Astrocyte of the cerebellum (primary cell): ENCODE measurements around the gene RAB42.

Source experiments
- DNase-seq: peaks from one replicate; pipeline ENCODE4 v3.0.0-alpha.2; 2011; ENCODE audit warnings: low read depth
- H3K4me3 ChIP-seq: 2 replicates; pipeline ENCODE4 v1.5.1; 2011; ENCODE audit warnings: mild to moderate bottlenecking, low read depth, low read length, moderate library complexity
- CTCF ChIP-seq: IDR thresholded peaks from 2 replicates; pipeline ENCODE4 v1.5.1; 2012; ENCODE audit warnings: low read length, low read depth, moderate library complexity, mild to moderate bottlenecking; ENCODE audit errors: missing control alignments
- in situ Hi-C: cut with HindIII; loops from 2 replicates; pipeline ENCODE4 v1.10.0; 2017; ENCODE audit warnings: low sequenced_read_pairs

The RAB42 gene

DNA sequence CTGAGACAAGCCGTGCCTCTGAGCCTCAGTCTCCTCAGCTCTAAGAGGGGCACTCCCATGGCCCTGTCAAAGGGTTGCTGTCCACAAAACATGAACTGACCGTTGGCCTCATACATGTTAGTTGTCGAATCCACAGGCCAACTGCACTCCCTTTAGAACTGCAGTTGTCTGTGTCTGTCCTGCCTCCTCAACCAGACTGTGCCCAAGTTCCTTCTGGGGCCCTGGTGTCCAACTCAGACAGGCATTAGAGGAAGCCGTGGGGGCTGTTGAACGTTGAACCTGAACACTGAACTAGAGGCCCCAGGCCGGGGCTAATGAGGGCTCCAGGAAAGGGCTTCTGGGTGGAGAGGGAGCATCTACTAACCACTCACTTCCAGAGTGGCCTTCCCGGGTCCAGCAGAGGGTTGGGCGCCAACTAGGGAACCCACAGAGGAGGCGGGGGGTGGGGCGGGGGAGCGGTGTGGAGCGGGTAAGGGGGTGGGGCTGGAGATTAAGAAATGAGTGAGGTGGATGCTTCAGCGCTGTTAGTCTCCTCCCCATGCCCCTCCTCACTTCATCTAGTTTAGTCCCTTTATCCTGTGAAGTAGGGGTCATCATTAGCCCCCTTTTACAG, at the start of gene RAB42:
RAB42 (plus strand) TSS at position 558 of the 613 bp plus-strand sequence. CDS start 247 bp downstream, outside the sequence.
- in situ Hi-C loops: no loop called here
- TF ChIP-seq CTCF: no peak
- peak within 1 kb of the TSS; percentile 44 for H3K4me3 ChIP-seq
- DNase-seq: no peak

DNA sequence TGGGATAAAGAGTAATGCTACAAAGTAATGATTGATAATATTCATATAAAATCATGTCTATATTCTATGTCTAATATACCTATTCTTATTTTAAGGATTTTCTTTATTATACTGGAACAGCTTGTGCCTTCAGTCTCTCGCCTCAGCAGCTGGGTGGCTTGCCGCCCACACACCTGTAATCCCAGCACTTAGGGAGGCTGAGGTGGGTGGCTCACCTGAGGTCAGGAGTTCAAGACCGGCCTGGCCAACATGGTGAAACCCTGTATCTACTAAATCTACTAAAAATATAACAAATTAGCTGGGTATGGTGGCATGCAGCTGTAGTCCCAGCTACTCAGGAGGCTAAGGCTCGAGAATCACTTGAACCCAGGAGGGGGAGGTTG, 46.8 kb upstream of the RAB42 start:
- no peak for TF ChIP-seq CTCF
- in situ Hi-C loops: no loop called here
- no peak overlapping the region for H3K4me3 ChIP-seq
- no peak for DNase-seq

GRCh38 chr1:28548318-28548717, 43.7 kb upstream of the RAB42 start:
- DNase-seq: no peak
- no peak for TF ChIP-seq CTCF
- in situ Hi-C loops: no loop called here
- no peak overlapping the region for H3K4me3 ChIP-seq

GRCh38 chr1:28551381-28551780, 40.7 kb upstream of the RAB42 start:
- DNase-seq: no peak
- no peak overlapping the region for H3K4me3 ChIP-seq
- TF ChIP-seq CTCF: no peak
- in situ Hi-C loops: no loop called here

- in situ Hi-C loops: no loop called here
- peak within 1 kb of the TSS; percentile 100 for H3K4me3 ChIP-seq
- no peak for TF ChIP-seq CTCF
Measured at GRCh38 chr1:28552758-28553663, 39.1 kb upstream of the RAB42 start, which contains the start of gene TRNAU1AP. TSS of gene TRNAU1AP (plus strand) at chr1:28553085. CDS start at chr1:28553111, 26 bp downstream.

GRCh38 chr1:28560886-28561285, 31.2 kb upstream of the RAB42 start:
- in situ Hi-C loops: no loop called here
- TF ChIP-seq CTCF: no peak
- no peak for DNase-seq
- H3K4me3 ChIP-seq: no peak overlapping the region

More at GRCh38 chr1:28552758-28553663, 39.1 kb upstream of the RAB42 start, which contains the start of gene TRNAU1AP:
- DNase-seq: peak; percentile 88
